Epithelial cell of proximal tubule (primary cell): ENCODE measurements around the gene ATAT1. TPM values are rescaled to one million over a fixed set of nuclear protein-coding genes. Genes with fewer than 3 reads are reported as not detected.

ENCODE experiments used
- DNase-seq: peaks from one replicate; pipeline ENCODE4 v3.0.0-alpha.2; 2011; ENCODE audit warnings: low read depth
- H3K4me3 ChIP-seq: 2 replicates; pipeline ENCODE4 v1.5.1; 2011; ENCODE audit warnings: low read depth, mild to moderate bottlenecking, low read length
- total RNA-seq: library from RNA; depleted of rRNA; stranded (reverse); fragments of >200 nt; gene quantifications from 2 replicates; pipeline ENCODE4 v1.2.3, GENCODE V29; 2015
- TF ChIP-seq, protein P1 (sequence below): conservative IDR thresholded peaks from 2 replicates; pipeline ENCODE4 v1.5.1; 2012; ENCODE audit warnings: low read depth, mild to moderate bottlenecking, low read length

ATAT1 gene
- total RNA-seq, 1 donor from 2014 or later: 6.2 TPM

DNA sequence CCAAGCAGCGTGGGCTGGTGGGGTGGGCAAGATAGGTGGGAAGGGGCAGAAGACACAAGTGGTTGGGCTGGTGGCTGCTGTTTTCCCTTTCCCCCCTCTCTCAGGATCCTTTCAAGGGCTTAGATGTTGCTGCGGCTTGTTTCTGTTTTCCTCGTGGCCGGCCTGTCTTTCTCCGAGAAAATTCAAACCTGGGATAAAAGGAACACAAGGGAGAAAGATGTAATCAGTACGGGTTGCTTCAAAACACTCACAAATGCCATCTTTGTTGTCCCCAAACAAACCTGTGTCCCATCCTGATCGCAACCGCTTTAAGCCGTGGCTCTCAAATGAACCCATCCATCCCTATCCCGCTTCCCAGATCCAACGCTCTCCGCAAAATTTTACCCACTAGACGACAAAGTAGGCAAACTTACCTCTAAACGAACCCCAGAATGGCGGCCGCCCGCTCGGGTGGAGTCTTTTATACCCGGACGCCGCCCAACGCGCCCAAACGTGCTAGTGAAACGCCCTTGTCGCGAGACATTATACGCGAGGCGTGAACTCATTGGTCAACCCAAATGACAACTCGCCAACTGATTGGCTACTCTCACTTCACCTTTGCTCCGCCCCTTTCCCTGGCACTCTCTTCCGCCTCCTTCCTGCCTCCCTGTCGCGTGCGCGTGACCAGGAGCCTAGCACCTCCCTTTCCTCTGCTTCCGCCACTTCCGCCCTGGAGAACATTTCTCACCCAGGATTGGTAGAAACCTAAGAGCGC, 9.7 kb upstream of the ATAT1 start, which contains the start of gene PPP1R10:
PPP1R10 (minus strand) TSS at position 433 of the 754 bp plus-strand sequence. CDS start 7,299 bp downstream, outside the sequence.
- peak; percentile 98 for DNase-seq
- TF ChIP-seq, protein P1, sequence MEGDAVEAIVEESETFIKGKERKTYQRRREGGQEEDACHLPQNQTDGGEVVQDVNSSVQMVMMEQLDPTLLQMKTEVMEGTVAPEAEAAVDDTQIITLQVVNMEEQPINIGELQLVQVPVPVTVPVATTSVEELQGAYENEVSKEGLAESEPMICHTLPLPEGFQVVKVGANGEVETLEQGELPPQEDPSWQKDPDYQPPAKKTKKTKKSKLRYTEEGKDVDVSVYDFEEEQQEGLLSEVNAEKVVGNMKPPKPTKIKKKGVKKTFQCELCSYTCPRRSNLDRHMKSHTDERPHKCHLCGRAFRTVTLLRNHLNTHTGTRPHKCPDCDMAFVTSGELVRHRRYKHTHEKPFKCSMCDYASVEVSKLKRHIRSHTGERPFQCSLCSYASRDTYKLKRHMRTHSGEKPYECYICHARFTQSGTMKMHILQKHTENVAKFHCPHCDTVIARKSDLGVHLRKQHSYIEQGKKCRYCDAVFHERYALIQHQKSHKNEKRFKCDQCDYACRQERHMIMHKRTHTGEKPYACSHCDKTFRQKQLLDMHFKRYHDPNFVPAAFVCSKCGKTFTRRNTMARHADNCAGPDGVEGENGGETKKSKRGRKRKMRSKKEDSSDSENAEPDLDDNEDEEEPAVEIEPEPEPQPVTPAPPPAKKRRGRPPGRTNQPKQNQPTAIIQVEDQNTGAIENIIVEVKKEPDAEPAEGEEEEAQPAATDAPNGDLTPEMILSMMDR: no peak
- peak within 1 kb of the TSS; percentile 85 for H3K4me3 ChIP-seq

DNA sequence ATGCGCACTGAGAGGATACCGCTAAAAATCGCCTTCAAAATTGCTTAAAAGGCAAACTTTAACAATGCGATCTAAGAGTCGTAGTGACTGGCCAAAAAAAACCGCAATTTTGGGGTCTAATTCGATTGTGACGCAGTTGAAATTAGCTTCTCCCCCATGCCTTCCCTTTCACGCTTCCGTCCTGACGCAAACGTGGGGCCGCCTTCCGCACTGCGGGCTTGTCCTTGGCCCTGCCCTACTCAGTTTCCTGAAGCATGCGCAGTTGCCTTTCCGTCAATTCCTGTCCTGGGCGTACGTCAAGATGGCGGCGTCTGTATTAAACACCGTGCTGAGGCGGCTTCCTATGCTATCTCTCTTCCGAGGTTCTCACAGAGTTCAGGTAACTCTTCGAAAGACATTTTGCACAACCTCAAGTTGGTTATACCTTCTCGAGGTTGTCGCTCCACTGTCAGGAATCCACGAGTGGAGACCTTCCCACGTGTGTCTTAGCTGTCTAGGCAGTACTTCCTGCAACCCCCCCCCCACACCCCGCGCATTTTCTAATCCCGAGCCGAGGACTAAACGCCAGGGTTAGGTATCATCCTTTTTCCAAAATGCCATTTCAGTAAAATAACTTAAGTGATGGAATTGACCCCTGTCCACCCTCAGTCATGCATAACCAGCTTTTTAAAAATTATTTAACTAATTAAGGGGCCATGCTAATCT, 9.0 kb upstream of the ATAT1 start, which contains the start of gene MRPS18B:
MRPS18B (plus strand) TSS at position 276 of the 705 bp plus-strand sequence; CDS start at position 302, 26 bp downstream.
- TF ChIP-seq, protein P1: no peak
- peak; percentile 93 for DNase-seq
- H3K4me3 ChIP-seq: peak within 1 kb of the TSS; percentile 85

DNA sequence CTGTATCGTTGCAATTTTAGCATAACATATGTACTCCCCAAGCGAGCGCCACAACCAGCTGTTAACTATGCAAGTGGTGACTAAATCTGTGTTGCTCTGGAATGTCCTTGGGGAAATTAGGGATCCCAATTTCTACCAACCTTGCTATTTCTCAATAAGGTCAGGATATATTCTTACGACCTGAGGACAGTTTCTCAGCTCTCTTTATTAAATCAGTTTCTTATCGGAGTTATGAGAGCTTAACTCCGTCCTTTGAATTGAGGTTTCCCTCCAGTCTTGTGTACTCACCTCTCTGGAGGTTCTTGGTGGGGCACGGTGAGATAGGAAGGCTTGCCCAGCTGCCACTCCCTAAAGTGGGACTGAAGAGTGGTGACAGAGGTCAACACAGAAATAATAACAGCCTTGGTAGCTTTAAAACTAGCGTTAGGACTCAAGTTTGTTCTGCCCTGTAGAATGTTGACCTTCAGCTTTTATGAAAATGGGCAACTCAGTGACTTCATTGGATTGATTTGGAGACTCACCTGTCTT, 8.3 kb upstream of the ATAT1 start:
- DNase-seq: no peak
- peak overlapping the region; percentile 85 for H3K4me3 ChIP-seq
- TF ChIP-seq, protein P1: no peak

DNA sequence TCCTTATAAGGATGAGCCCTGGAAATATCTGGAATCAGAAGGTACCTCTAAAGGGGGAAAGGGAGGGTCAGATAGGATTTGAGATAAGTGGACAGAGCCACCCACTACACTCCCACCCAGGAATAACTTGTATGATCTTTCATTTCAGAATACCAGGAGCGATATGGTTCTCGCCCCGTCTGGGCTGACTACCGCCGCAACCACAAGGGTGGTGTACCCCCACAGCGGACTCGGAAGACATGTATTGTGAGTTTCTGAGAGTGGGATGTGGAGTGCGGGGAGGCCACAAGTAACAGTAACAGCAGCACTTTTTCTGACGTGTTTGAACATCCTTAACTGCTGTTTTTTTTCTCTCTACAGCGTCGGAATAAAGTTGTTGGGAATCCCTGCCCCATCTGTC, 7.1 kb upstream of the ATAT1 start:
- TF ChIP-seq, protein P1: no peak
- no peak overlapping the region for H3K4me3 ChIP-seq
- DNase-seq: no peak

DNA sequence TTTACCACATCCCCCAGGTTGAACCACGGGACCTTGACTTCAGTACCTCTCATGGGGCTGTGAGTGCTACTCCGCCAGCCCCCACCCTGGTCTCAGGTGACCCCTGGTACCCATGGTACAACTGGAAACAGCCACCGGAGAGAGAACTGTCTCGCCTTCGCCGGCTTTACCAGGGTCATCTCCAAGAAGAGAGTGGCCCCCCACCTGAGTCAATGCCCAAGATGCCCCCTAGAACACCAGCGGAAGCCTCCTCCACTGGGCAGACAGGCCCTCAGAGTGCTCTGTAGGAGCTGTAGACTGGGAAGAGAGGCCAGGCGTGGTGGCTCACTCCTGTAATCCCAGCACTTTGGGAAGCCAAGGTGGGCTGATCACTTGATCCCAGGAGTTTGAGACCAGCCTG, 1.2 kb upstream of the ATAT1 start:
- H3K4me3 ChIP-seq: no peak overlapping the region
- DNase-seq: no peak
- TF ChIP-seq, protein P1: no peak

DNA sequence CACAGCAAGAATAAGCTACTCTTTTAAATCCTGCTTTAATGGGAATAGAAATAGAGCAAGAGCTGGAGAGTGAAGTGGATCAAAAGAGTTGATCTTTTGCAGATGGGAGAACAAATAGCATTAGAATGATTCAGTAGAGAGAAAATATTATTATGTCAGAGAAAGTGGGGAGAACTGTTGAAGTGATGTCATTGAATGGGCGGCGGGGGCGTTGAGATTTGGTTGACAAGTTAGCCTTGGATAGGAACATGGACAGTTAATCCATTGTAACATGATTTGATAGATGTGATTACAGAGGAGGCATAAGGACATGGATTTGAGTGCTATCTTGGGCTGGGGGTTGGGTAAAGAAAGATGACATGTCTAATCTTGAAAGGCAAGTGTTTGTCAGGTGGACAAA, 9.2 kb downstream of the ATAT1 start:
- no peak for DNase-seq
- no peak overlapping the region for H3K4me3 ChIP-seq
- TF ChIP-seq, protein P1: no peak
